B cell (primary cell): ENCODE data around the gene SUPT7L. TPM values are rescaled to one million over a fixed set of nuclear protein-coding genes. Genes with fewer than 3 reads are reported as not detected.

ENCODE experiments used
- ATAC-seq: fragments of 200-7000 bp; cut with Tn5 transposase; one replicate; pipeline ENCODE4 v1.10.0; 2021; ENCODE audit warnings: low read depth, mild to moderate bottlenecking, moderate number of reproducible peaks, moderate library complexity
- CTCF ChIA-PET: fragments of 350-600 bp; sonication (Branson Sonifier 250); formaldehyde crosslinking; loops from one replicate; lab custom pipeline; 2021; ENCODE audit warnings: antibody characterized with exemption, inconsistent platforms; lab: Charles Lee
- POLR2A ChIA-PET: fragments of 350-600 bp; sonication (Branson Sonifier 250); formaldehyde crosslinking; loops from one replicate; lab custom pipeline; 2021; ENCODE audit warnings: antibody characterized with exemption; lab: Charles Lee
- DNase-seq: peaks from one replicate; pipeline ENCODE4 v3.0.0; 2013
- H2AFZ ChIP-seq: 2 replicates; pipeline ENCODE4 v1.6.1; 2012; ENCODE audit warnings: mild to moderate bottlenecking, low read depth, low read length; ENCODE audit not compliant: insufficient read depth, poor library complexity, severe bottlenecking
- H3K27ac ChIP-seq, 2 donors: 1 replicate in 1 of 2; 2 replicates in 1 of 2; pipeline ENCODE4 v1.5.1; 2012 to 2013; ENCODE audit warnings: low read length in 2 of 2, mild to moderate bottlenecking in 2 of 2, moderate library complexity in 1 of 2
- H3K27me3 ChIP-seq, 4 experiments: fragments of 200-600 bp in 1 of 4; sonication (generic) in 1 of 4; replicated peaks in 1 of 4; 1 replicate in 2 of 4; 2 replicates in 2 of 4; pipeline versions ENCODE4 v1.6.1 to v1.7.0; 2013 to 2016; ENCODE audit warnings: low read length in 3 of 4, mild to moderate bottlenecking in 2 of 4, mixed read lengths in 1 of 4, moderate library complexity in 1 of 4; ENCODE audit not compliant: insufficient read depth in 4 of 4, control insufficient read depth in 3 of 4; ENCODE audit errors: control extremely low read depth in 1 of 4
- H3K36me3 ChIP-seq, 2 experiments: replicated peaks in 1 of 2; 1 replicate in 1 of 2; 2 replicates in 1 of 2; pipeline versions ENCODE4 v1.6.1 to v1.7.1; 2013; ENCODE audit warnings: low read length in 1 of 2; ENCODE audit not compliant: insufficient read depth in 2 of 2, control insufficient read depth in 1 of 2; ENCODE audit errors: control extremely low read depth in 1 of 2, extremely low read depth in 1 of 2
- H3K4me1 ChIP-seq, 2 donors: fragments of 200-600 bp in 1 of 2; sonication (generic) in 1 of 2; 1 replicate in 1 of 2; 2 replicates in 1 of 2; pipeline versions ENCODE4 v1.5.1 to v1.6.1; 2013 to 2017; ENCODE audit warnings: low read length in 2 of 2; ENCODE audit not compliant: control insufficient read depth in 2 of 2, insufficient read depth in 2 of 2
- H3K4me2 ChIP-seq: replicated peaks from 2 replicates; pipeline ENCODE3; 2012; ENCODE audit warnings: mild to moderate bottlenecking, low read depth, low read length; ENCODE audit not compliant: poor library complexity, severe bottlenecking
- H3K4me3 ChIP-seq, 5 experiments: fragments of 200-600 bp in 1 of 5; sonication (generic) in 1 of 5; 1 replicate in 3 of 5; 2 replicates in 2 of 5; pipeline versions ENCODE4 v1.5.1 to v1.7.0; 2011 to 2016; ENCODE audit warnings: low read length in 4 of 5, mild to moderate bottlenecking in 4 of 5, low read depth in 2 of 5, control low read depth in 1 of 5, moderate library complexity in 1 of 5; ENCODE audit not compliant: insufficient read depth in 1 of 5; ENCODE audit errors: control extremely low read depth in 1 of 5, extremely low read depth in 1 of 5
- H3K79me2 ChIP-seq: fragments of 200-600 bp; sonication (generic); one replicate; pipeline ENCODE4 v1.6.0; 2016; ENCODE audit warnings: low read length; ENCODE audit not compliant: control insufficient read depth, insufficient read depth
- H3K9ac ChIP-seq: fragments of 200-600 bp; sonication (generic); 2 replicates; pipeline ENCODE4 v1.6.1; 2017; ENCODE audit warnings: mild to moderate bottlenecking, low read length, moderate library complexity
- H3K9me3 ChIP-seq, 3 donors: one replicate each; pipeline versions ENCODE4 v1.6.1 to v1.7.1; 2013; ENCODE audit warnings: low read length in 2 of 3; ENCODE audit not compliant: control insufficient read depth in 2 of 3, insufficient read depth in 1 of 3; ENCODE audit errors: control extremely low read depth in 1 of 3
- H4K20me1 ChIP-seq: 2 replicates; pipeline ENCODE4 v1.6.0; 2012; ENCODE audit warnings: mild to moderate bottlenecking, low read length; ENCODE audit not compliant: insufficient read depth, control insufficient read depth, poor library complexity, severe bottlenecking
- H3K27ac Mint-ChIP-seq: one replicate; pipeline ENCODE4 v1.8.0; 2021; ENCODE audit warnings: mixed read lengths
- H3K27me3 Mint-ChIP-seq: one replicate; pipeline ENCODE4 v1.8.0; 2021; ENCODE audit warnings: mixed read lengths
- H3K4me1 Mint-ChIP-seq: one replicate; pipeline ENCODE4 v1.8.0; 2021; ENCODE audit warnings: mixed read lengths
- H3K4me3 Mint-ChIP-seq: one replicate; pipeline ENCODE4 v1.8.0; 2021; ENCODE audit warnings: mixed read lengths
- H3K9me3 Mint-ChIP-seq: one replicate; pipeline ENCODE4 v1.8.0; 2022; ENCODE audit warnings: mixed read lengths; ENCODE audit not compliant: insufficient read depth
- EZH2 ChIP-seq: IDR thresholded peaks from 2 replicates; pipeline ENCODE4 v1.6.1; 2012; ENCODE audit warnings: borderline replicate concordance, low read depth, mild to moderate bottlenecking, moderate library complexity, low read length; ENCODE audit not compliant: insufficient read depth, poor library complexity, severe bottlenecking
- WGBS: methylation state at CpG from one replicate; pipeline ENCODE4 v1.1.5; 2013; ENCODE audit warnings: missing lambda C conversion rate; ENCODE audit not compliant: insufficient coverage; 5-methylcytosine and 5-hydroxymethylcytosine counted together
- intact Hi-C: fragments of 100-400 bp; cut with micrococcal nuclease; formaldehyde crosslinking; loops from one replicate; pipeline ENCODE4 v1.10.0; 2022
- polyA plus RNA-seq: library from polyadenylated mRNA; depleted of rRNA; stranded (reverse); fragments of >200 nt; gene quantifications from 2 replicates; pipeline ENCODE4 v1.2.3, GENCODE V29; 2012
- total RNA-seq, 2 donors: library from RNA; stranded (reverse); fragments of 120-200 nt in 1 of 2; gene quantifications; 1 replicate in 1 of 2; 2 replicates in 1 of 2; pipeline versions ENCODE4 v1.2.3 to v1.2.4, GENCODE V29; 2013 to 2022
- TF ChIP-seq, protein P1 (sequence below): fragments of 200-600 bp; IDR thresholded peaks from one replicate; pipeline ENCODE4 v1.8.0; 2022; ENCODE audit warnings: antibody characterized with exemption, mild to moderate bottlenecking

SUPT7L gene
- total and polyA plus RNA-seq, 2 donors (not counting 1 experiment from before 2014, with no cell fraction given), result 40.2 to 42.4 TPM

DNA sequence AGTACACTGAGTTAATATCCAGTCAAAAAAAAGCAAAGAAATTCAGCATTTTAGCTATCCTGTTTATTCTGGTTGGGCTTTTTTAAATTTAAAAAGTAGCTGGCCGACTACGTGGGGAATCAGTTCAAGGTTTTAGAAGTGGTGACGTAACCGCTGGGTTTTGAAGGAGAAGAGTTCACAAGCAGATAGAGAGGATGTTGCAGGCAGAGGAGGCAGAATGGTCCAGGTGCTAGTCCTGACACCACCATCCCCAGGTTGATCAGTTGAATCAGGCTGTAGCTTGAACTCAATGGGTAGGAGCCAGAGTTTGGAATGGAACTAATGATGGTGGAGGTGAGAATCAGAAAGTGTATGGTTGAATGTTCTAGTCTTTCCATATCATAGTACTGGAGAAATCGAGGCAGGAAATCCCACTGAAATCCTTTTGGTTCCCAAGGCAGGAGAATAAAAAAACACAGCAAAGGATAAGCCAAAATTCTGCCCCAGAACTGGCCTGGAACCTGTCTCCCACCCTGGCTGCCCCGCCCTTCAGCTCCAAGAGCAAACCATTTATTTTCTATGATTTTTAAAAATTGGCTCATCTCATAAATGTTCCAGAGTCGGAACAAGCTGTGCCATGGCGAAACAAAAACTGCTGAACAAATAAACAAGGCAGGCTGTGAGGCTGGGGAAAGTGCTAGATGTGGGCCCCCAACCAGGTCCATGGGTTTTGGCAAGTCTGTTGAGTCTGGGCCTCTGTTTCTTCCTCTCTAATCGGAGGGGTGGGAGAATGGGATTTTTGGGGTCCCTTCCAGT, 44.2 kb upstream of the SUPT7L start:
- no peak for DNase-seq
- H3K4me2 ChIP-seq, result no peak overlapping the region
- H3K4me1 ChIP-seq, result no peaks in the 10 kb centered on the region
- intact Hi-C loops, result no loop called here
- ATAC-seq, result no peak
- no peak for TF ChIP-seq EZH2
- TF ChIP-seq, protein P1, sequence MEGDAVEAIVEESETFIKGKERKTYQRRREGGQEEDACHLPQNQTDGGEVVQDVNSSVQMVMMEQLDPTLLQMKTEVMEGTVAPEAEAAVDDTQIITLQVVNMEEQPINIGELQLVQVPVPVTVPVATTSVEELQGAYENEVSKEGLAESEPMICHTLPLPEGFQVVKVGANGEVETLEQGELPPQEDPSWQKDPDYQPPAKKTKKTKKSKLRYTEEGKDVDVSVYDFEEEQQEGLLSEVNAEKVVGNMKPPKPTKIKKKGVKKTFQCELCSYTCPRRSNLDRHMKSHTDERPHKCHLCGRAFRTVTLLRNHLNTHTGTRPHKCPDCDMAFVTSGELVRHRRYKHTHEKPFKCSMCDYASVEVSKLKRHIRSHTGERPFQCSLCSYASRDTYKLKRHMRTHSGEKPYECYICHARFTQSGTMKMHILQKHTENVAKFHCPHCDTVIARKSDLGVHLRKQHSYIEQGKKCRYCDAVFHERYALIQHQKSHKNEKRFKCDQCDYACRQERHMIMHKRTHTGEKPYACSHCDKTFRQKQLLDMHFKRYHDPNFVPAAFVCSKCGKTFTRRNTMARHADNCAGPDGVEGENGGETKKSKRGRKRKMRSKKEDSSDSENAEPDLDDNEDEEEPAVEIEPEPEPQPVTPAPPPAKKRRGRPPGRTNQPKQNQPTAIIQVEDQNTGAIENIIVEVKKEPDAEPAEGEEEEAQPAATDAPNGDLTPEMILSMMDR, result no peak
- peaks cover 0 to 1% (median 0%) of the 10 kb centered on the region in 3 donors for H3K9me3 ChIP-seq
- no peaks in the 10 kb centered on the region for H3K79me2 ChIP-seq
- no peak overlapping the region for H3K27ac ChIP-seq
- peaks cover 4% of the 10 kb centered on the region for H3K4me1 Mint-ChIP-seq
- no peak overlapping the region for H3K4me3 Mint-ChIP-seq
- H2AFZ ChIP-seq, result no peak overlapping the region
- H3K4me3 ChIP-seq, result no peak overlapping the region
- H3K36me3 ChIP-seq, result no peaks in the 10 kb centered on the region
- CTCF ChIA-PET, result interaction anchor here (0.9 to 2.2 kb wide), 4 partner anchors 9 to 24 kb away, joined by 3 to 10 read pairs (median 4); no protein-coding TSS in a partner anchor
- H3K27ac Mint-ChIP-seq, result no peak overlapping the region
- peaks cover 0 to 5% (median 0%) of the 10 kb centered on the region in 4 experiments for H3K27me3 ChIP-seq
- POLR2A ChIA-PET, result no interaction called here
- 97% methylated on average over 7 of the region's 9 CpGs for WGBS
- no peaks in the 10 kb centered on the region for H3K9me3 Mint-ChIP-seq
- no peaks in the 10 kb centered on the region for H4K20me1 ChIP-seq
- H3K27me3 Mint-ChIP-seq, result peaks cover 22% of the 10 kb centered on the region
- H3K9ac ChIP-seq, result no peak overlapping the region
